GM19240 (cell line): ENCODE measurements around the gene PDE6G.
A peak's percentile ranks its signal among the peaks of the same experiment; 100 is the strongest.

Experiments used
- DNase-seq: peaks from one replicate; pipeline ENCODE4 v3.0.0; 2011; ENCODE audit warnings: low spot score; ENCODE audit not compliant: insufficient read length

The PDE6G gene

DNA sequence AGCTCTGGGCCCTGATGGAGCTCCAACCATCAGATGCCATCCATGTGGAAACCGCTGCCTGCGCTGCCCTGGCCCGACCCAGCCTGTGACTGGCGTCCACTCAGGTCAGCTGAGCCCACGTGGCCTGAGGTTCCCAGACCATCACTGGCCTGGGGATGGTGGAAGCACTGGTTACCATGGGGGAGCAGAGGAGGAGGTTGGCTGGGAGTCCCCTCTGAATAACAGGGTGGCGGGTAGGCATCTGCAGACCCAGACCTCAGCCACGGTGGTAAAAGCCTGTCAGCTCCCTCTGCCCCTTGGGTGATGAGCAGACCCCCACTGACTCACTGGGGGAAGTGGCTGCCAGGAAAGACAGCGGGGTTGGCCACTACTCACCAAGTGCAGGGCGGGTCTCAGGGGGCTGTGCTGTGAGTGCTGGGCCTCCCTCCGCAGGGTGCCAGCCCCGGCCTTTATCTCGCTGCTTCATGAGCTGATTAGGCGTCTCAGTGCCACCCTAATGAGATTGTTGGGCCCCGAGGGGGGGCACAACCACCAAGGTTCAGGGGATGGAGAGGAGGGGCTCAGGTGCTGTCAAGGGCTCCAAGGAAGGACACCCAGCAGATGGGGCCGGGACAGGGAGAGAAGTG, at the start of gene PDE6G:
Gene PDE6G, minus strand, starts transcription at position 425 of the 626 bp plus-strand sequence. CDS start 3,237 bp downstream, outside the sequence.
- DNase-seq = no peak

DNA sequence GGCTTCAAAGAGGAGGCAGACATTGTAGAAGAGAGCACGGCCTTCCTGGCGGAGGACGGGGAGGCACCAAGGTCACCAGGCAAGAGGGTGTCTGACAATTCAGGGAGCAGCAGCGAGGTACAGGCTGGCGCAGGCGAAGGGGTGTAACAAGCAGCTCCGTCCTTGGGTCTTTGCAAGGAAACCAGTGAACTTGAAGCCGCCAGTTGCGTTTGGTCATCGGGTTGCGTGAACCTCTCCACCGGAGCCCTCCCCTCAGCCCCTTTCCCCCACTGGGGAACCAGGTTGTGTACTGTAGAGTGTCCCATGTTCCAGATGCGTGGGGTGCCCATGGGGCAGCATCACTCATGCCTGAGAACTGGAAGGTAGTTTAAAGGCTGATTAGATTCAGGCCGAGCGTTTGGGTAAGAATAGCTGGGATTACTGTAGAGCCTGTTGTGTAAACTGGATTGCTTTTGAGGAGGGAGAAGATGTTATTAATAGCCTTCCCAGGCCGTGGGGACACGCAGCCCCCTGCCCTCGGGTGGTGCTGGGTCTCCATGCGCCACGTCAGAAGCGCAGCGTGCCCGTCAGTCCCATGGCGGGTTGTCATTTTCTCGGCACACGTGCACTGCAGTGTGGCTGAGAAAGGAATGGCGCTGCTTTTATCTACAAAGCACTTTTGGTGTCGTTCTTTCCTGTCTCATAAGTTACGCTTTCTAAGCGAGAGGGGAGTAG, 49.3 kb upstream of the PDE6G start:
- DNase-seq = no peak

GRCh38 chr17:81703747-81704654, 47.7 kb upstream of the PDE6G start:
- no peak for DNase-seq

GRCh38 chr17:81702934-81703746, 46.8 kb upstream of the PDE6G start, which contains the start of gene MRPL12:
Gene MRPL12, plus strand, starts transcription at chr17:81703367. Its CDS starts 135 bp downstream, at chr17:81703502.
- peak; percentile 100 for DNase-seq

DNA sequence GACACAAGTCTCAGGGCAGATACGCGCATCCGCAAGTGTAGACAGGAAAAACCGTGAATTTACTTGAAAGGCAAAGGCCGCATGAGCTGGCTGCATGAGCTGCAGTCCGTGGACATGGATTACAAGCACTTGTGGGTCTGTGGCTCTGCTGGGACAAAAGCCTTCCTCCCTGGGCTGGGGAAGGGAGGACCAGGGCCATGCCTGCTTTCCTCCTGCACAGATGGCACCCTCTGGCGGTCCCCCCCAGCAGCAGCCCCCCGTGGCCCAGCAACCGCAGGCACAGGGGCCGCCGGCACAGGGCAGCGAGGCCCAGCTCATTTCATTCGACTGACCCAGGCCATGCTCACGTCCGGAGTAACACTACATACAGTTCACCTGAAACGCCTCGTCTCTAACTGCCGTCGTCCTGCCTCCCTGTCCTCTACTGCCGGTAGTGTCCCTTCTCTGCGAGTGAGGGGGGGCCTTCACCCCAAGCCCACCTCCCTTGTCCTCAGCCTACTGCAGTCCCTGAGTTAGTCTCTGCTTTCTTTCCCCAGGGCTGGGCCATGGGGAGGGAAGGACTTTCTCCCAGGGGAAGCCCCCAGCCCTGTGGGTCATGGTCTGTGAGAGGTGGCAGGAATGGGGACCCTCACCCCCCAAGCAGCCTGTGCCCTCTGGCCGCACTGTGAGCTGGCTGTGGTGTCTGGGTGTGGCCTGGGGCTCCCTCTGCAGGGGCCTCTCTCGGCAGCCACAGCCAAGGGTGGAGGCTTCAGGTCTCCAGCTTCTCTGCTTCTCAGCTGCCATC, 45.1 kb upstream of the PDE6G start:
- no peak for DNase-seq

GRCh38 chr17:81700353-81701287, 44.3 kb upstream of the PDE6G start:
- no peak for DNase-seq

GRCh38 chr17:81697261-81698044, 41.1 kb upstream of the PDE6G start:
- no peak for DNase-seq

- DNase-seq = no peak
Measured at GRCh38 chr17:81696218-81696941, 40.0 kb upstream of the PDE6G start.

GRCh38 chr17:81695801-81696200, 39.5 kb upstream of the PDE6G start:
- DNase-seq = no peak

- DNase-seq = no peak
Measured at GRCh38 chr17:81695211-81695610, 38.9 kb upstream of the PDE6G start.

GRCh38 chr17:81694810-81695209, 38.5 kb upstream of the PDE6G start:
- DNase-seq = no peak

GRCh38 chr17:81693509-81694210, 37.3 kb upstream of the PDE6G start:
- DNase-seq = no peak

- no peak for DNase-seq
Measured at GRCh38 chr17:81691608-81692007, 35.3 kb upstream of the PDE6G start.

- no peak for DNase-seq
Measured at GRCh38 chr17:81691196-81691595, 34.9 kb upstream of the PDE6G start.

- DNase-seq = no peak
Measured at GRCh38 chr17:81690549-81690948, 34.2 kb upstream of the PDE6G start.

GRCh38 chr17:81690066-81690465, 33.7 kb upstream of the PDE6G start:
- no peak for DNase-seq

- DNase-seq = no peak
Measured at GRCh38 chr17:81688616-81689015, 32.3 kb upstream of the PDE6G start.
